RWPE2 (cell line): ENCODE measurements around the gene DZIP3.
"Not testable (repeated sequence)": the region's sequence is repeated elsewhere in the genome, so short reads cannot be mapped to it uniquely, and the experiment has no call there.

Source experiments
- ATAC-seq: fragments of 200-7000 bp; cut with Tn5 transposase; 3 replicates; pipeline ENCODE4 v1.9.1; 2021; ENCODE audit warnings: low read depth
- DNase-seq: peaks from one replicate; pipeline ENCODE4 v3.0.0-alpha.2; 2020; ENCODE audit warnings: low spot score
- H3K27ac ChIP-seq: fragments of 450-650 bp; 2 replicates; pipeline ENCODE4 v1.5.1; 2017; ENCODE audit warnings: mild to moderate bottlenecking; ENCODE audit not compliant: poor library complexity, severe bottlenecking
- H3K27me3 ChIP-seq: fragments of 250-450 bp; sonication (Bioruptor Pico); 2 replicates; pipeline ENCODE4 v1.5.1; 2021; ENCODE audit warnings: mild to moderate bottlenecking, moderate library complexity; ENCODE audit not compliant: insufficient read depth, poor library complexity, severe bottlenecking
- H3K36me3 ChIP-seq: fragments of 250-450 bp; sonication (Bioruptor Pico); 2 replicates; pipeline ENCODE4 v1.5.1; 2020; ENCODE audit warnings: low read depth, mild to moderate bottlenecking, moderate library complexity
- H3K4me1 ChIP-seq: fragments of 250-450 bp; sonication (Bioruptor Pico); 2 replicates; pipeline ENCODE4 v1.5.1; 2021; ENCODE audit warnings: mild to moderate bottlenecking, moderate library complexity; ENCODE audit not compliant: insufficient read depth, poor library complexity, severe bottlenecking
- H3K4me3 ChIP-seq: fragments of 250-450 bp; sonication (Bioruptor Pico); 2 replicates; pipeline ENCODE4 v1.5.1; 2021; ENCODE audit warnings: mild to moderate bottlenecking, moderate library complexity; ENCODE audit not compliant: severe bottlenecking
- H3K9me3 ChIP-seq: fragments of 250-450 bp; sonication (Bioruptor Pico); 2 replicates; pipeline ENCODE4 v1.5.1; 2021; ENCODE audit warnings: mild to moderate bottlenecking, moderate library complexity; ENCODE audit not compliant: severe bottlenecking
- CTCF ChIP-seq: fragments of 450-650 bp; IDR thresholded peaks from one replicate; pipeline ENCODE4 v1.5.1; 2017; ENCODE audit warnings: mild to moderate bottlenecking, moderate library complexity; ENCODE audit not compliant: poor library complexity, severe bottlenecking

The DZIP3 gene

GRCh38 chr3:108605028-108605427 lies 15.5 kb downstream of the DZIP3 start:
- Histone ChIP-seq H3K4me1 (peaks cover 16% of the 10 kb centered on the region), H3K36me3 (no peaks in the 10 kb centered on the region), H3K4me3 (no peak overlapping the region), H3K9me3 (no peaks in the 10 kb centered on the region), H3K27ac (no peak overlapping the region), H3K27me3 (no peaks in the 10 kb centered on the region)
- TF ChIP-seq CTCF: no peak
- ATAC-seq: no peak
- no peak for DNase-seq

GRCh38 chr3:108605491-108605890 lies 16.0 kb downstream of the DZIP3 start:
- peaks cover 16% of the 10 kb centered on the region for H3K4me1 ChIP-seq
- TF ChIP-seq CTCF: no peak
- no peaks in the 10 kb centered on the region for H3K9me3 ChIP-seq
- DNase-seq: no peak
- no peak for ATAC-seq
- H3K4me3 ChIP-seq: no peak overlapping the region
- H3K36me3 ChIP-seq: no peaks in the 10 kb centered on the region
- no peaks in the 10 kb centered on the region for H3K27me3 ChIP-seq
- H3K27ac ChIP-seq: no peak overlapping the region

- no peaks in the 10 kb centered on the region for H3K27me3 ChIP-seq
- ATAC-seq: no peak
Measured at GRCh38 chr3:108608750-108609149, 19.2 kb downstream of the DZIP3 start.

GRCh38 chr3:108610651-108611050 lies 21.1 kb downstream of the DZIP3 start:
- DNase-seq (no peak), ATAC-seq (no peak)
- no peaks in the 10 kb centered on the region for H3K27me3 ChIP-seq
- H3K27ac ChIP-seq: no peak overlapping the region
- no peaks in the 10 kb centered on the region; the same call in 1 of the 2 replicates for H3K36me3 ChIP-seq
- no peaks in the 10 kb centered on the region for H3K9me3 ChIP-seq
- no peaks in the 10 kb centered on the region for H3K4me1 ChIP-seq
- no peak overlapping the region for H3K4me3 ChIP-seq
- TF ChIP-seq CTCF: no peak

More at GRCh38 chr3:108608750-108609149, 19.2 kb downstream of the DZIP3 start:
- Histone ChIP-seq H3K4me1 (peaks cover 10% of the 10 kb centered on the region), H3K36me3 (no peaks in the 10 kb centered on the region; the same call in 1 of the 2 replicates), H3K9me3 (no peaks in the 10 kb centered on the region), H3K4me3 (no peak overlapping the region), H3K27ac (no peak overlapping the region)
- DNase-seq: no peak
- TF ChIP-seq CTCF: no peak

GRCh38 chr3:108616090-108616489 lies 26.6 kb downstream of the DZIP3 start:
- not testable (repeated sequence) for H3K9me3 ChIP-seq, H3K4me1 ChIP-seq, H3K27ac ChIP-seq, H3K36me3 ChIP-seq, H3K4me3 ChIP-seq, H3K27me3 ChIP-seq, ATAC-seq, DNase-seq
